Measurements from ENCODE around the gene CYTL1. TPM values are rescaled to one million over a fixed set of nuclear protein-coding genes. Genes with fewer than 3 reads are reported as not detected.
"Not testable (repeated sequence)": the region's sequence is repeated elsewhere in the genome, so short reads cannot be mapped to it uniquely, and the experiment has no call there.

Gene CYTL1
- total and polyA plus RNA-seq, 2 experiments from 2014 or later = 0.57 to 1.8 TPM

- H3K4me1 ChIP-seq (ENCODE audit: low read depth) = no peaks in the 10 kb centered on the region
- no peaks in the 10 kb centered on the region for H3K36me3 ChIP-seq
- no peak for TF ChIP-seq CTCF (IDR thresholded peaks at IDR 0.05; ENCODE audit: low read depth, low read length)
- no peaks in the 10 kb centered on the region for H3K27me3 ChIP-seq
- no peak for DNase-seq (ENCODE audit: low read depth in 1 of 2, low spot score in 1 of 2)
- H3K9me3 ChIP-seq (ENCODE audit: low read depth) = no peaks in the 10 kb centered on the region
- H3K27ac ChIP-seq = no peak overlapping the region
- H3K4me3 ChIP-seq = no peak overlapping the region
These were observed 8.3 kb downstream of the CYTL1 start for GRCh38 chr4:5010984-5011383.

- Histone ChIP-seq H3K9me3 (ENCODE audit: low read depth) (no peaks in the 10 kb centered on the region), H3K27ac (no peak overlapping the region), H3K4me3 (no peak overlapping the region), H3K36me3 (no peaks in the 10 kb centered on the region), H3K27me3 (no peaks in the 10 kb centered on the region), H3K4me1 (ENCODE audit: low read depth) (no peaks in the 10 kb centered on the region)
- no peak for TF ChIP-seq CTCF (IDR thresholded peaks at IDR 0.05; ENCODE audit: low read depth, low read length)
- DNase-seq (ENCODE audit: low read depth in 1 of 2, low spot score in 1 of 2) = no peak
These were observed 9.5 kb downstream of the CYTL1 start for GRCh38 chr4:5009796-5010195.

GRCh38 chr4:5006932-5007331 is 12.3 kb downstream of the CYTL1 start:
- not testable (repeated sequence) for DNase-seq (ENCODE audit: low read depth in 1 of 2, low spot score in 1 of 2); H3K27ac ChIP-seq; H3K9me3 ChIP-seq (ENCODE audit: low read depth); H3K27me3 ChIP-seq; H3K4me1 ChIP-seq (ENCODE audit: low read depth); H3K36me3 ChIP-seq; H3K4me3 ChIP-seq

GRCh38 chr4:5004496-5004895 is 14.8 kb downstream of the CYTL1 start:
- H3K27ac ChIP-seq = no peak overlapping the region
- no peaks in the 10 kb centered on the region for H3K4me1 ChIP-seq (ENCODE audit: low read depth)
- H3K27me3 ChIP-seq = no peaks in the 10 kb centered on the region
- H3K36me3 ChIP-seq = no peaks in the 10 kb centered on the region
- H3K9me3 ChIP-seq (ENCODE audit: low read depth) = no peaks in the 10 kb centered on the region
- TF ChIP-seq CTCF (IDR thresholded peaks at IDR 0.05; ENCODE audit: low read depth, low read length) = no peak
- DNase-seq (ENCODE audit: low read depth in 1 of 2, low spot score in 1 of 2) = no peak
- no peak overlapping the region for H3K4me3 ChIP-seq

- Histone ChIP-seq H3K27ac (no peak overlapping the region), H3K36me3 (no peaks in the 10 kb centered on the region), H3K4me3 (no peak overlapping the region), H3K27me3 (no peaks in the 10 kb centered on the region), H3K9me3 (ENCODE audit: low read depth) (no peaks in the 10 kb centered on the region), H3K4me1 (ENCODE audit: low read depth) (no peaks in the 10 kb centered on the region)
- no peak for DNase-seq (ENCODE audit: low read depth in 1 of 2, low spot score in 1 of 2)
- TF ChIP-seq CTCF (IDR thresholded peaks at IDR 0.05; ENCODE audit: low read depth, low read length) = no peak
These were observed 15.3 kb downstream of the CYTL1 start for GRCh38 chr4:5003918-5004317.

GRCh38 chr4:5003372-5003857 is 15.8 kb downstream of the CYTL1 start:
- H3K27me3 ChIP-seq = no peaks in the 10 kb centered on the region
- DNase-seq (ENCODE audit: low read depth in 1 of 2, low spot score in 1 of 2) = no peak
- no peaks in the 10 kb centered on the region for H3K4me1 ChIP-seq (ENCODE audit: low read depth)
- no peak overlapping the region for H3K27ac ChIP-seq
- H3K9me3 ChIP-seq (ENCODE audit: low read depth) = no peaks in the 10 kb centered on the region
- no peaks in the 10 kb centered on the region for H3K36me3 ChIP-seq
- H3K4me3 ChIP-seq = no peak overlapping the region
- TF ChIP-seq CTCF (IDR thresholded peaks at IDR 0.05; ENCODE audit: low read depth, low read length) = no peak

GRCh38 chr4:5001641-5002040 is 17.6 kb downstream of the CYTL1 start:
- H3K36me3 ChIP-seq; H3K27ac ChIP-seq; H3K9me3 ChIP-seq (ENCODE audit: low read depth); DNase-seq (ENCODE audit: low read depth in 1 of 2, low spot score in 1 of 2); H3K4me3 ChIP-seq; H3K4me1 ChIP-seq (ENCODE audit: low read depth); H3K27me3 ChIP-seq: not testable (repeated sequence)

GRCh38 chr4:4996935-4997334 is 22.3 kb downstream of the CYTL1 start:
- not testable (repeated sequence) for H3K36me3 ChIP-seq; H3K4me1 ChIP-seq (ENCODE audit: low read depth); H3K4me3 ChIP-seq; DNase-seq (ENCODE audit: low read depth in 1 of 2, low spot score in 1 of 2); H3K9me3 ChIP-seq (ENCODE audit: low read depth); H3K27ac ChIP-seq; H3K27me3 ChIP-seq

Data from cardiac muscle cell (in vitro differentiated cells and primary cell).